Measurements from ENCODE around the gene FAM20C.
A peak's percentile ranks its signal among the peaks of the same experiment; 100 is the strongest.

The FAM20C gene

DNA sequence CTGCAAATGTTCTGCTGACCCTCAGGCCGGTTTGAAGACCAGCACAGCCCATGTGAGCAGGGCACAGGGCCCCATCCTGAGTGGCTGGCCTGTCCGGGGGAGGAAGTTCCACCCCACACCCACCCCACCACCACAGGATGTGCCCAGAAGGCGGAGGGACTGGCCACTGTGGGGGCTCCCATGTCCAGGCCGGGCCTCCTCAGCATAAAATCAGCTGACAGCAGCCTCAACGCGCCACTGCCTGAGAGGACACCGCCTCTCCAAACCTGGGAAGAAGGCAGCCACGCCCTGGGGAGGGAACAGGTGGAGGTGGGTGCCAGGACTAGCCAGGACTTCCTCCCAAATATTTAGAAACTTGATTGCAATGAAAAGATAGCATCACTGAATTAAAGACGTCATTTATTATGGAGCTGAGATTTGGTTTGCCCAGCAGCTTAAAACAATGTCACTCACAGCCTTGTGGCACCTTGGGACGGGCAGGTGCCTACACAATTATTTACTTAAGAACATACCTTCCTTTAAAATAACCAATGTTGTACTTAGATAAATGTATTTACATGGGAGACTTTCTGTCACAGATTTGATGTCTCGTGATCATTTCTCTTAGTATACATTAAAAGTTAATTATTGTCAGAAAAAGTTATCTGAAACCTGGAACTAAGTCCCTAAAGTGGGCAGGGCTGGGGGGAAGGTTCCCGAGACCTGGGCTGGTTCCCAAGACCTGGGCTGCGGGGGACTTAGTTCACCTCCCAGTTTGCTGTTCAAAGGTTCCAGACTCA, 27.3 kb upstream of the FAM20C start:
- peak; percentile 83 for DNase-seq (ENCODE audit: low read depth)
- TF ChIP-seq, protein P1, sequence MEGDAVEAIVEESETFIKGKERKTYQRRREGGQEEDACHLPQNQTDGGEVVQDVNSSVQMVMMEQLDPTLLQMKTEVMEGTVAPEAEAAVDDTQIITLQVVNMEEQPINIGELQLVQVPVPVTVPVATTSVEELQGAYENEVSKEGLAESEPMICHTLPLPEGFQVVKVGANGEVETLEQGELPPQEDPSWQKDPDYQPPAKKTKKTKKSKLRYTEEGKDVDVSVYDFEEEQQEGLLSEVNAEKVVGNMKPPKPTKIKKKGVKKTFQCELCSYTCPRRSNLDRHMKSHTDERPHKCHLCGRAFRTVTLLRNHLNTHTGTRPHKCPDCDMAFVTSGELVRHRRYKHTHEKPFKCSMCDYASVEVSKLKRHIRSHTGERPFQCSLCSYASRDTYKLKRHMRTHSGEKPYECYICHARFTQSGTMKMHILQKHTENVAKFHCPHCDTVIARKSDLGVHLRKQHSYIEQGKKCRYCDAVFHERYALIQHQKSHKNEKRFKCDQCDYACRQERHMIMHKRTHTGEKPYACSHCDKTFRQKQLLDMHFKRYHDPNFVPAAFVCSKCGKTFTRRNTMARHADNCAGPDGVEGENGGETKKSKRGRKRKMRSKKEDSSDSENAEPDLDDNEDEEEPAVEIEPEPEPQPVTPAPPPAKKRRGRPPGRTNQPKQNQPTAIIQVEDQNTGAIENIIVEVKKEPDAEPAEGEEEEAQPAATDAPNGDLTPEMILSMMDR (IDR thresholded peaks at IDR 0.05; ENCODE audit: control insufficient read depth, extremely low read depth, insufficient read depth), result no peak
- H3K4me3 ChIP-seq (ENCODE audit: low read depth, low read length), result no peak overlapping the region

DNA sequence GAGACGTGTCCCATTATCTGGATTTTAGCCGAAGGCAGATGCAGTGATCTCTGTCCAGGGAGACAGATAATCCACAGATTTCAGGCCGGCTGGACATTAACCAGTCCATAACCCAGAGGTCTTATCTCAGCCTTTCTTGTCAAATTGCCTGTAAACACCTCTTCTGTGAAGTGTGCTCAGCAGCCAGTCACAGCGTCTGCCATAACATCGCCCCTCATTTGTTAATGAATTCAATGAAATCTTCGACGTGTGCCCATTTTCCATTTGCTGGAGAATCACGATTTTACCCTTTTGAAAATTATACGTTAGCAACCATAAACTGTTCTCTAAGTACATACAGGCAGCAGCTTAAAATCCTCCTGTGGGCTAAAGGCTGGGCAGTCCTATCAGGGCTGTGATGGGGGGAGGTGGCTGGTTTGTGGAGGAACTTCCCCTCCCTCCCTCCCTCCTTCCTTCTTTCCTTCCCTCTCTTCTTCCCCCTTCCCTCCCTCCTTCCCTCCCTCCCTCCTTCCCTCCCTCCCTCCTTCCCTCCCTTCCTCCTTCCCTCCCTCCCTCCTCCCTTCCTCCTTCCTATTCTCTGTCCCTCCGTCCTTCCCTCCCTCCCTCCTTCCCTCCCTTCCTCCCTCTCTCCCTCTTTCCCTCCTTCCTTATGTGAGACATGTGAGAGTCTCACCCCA, 26.6 kb upstream of the FAM20C start:
- TF ChIP-seq, protein P1 (IDR thresholded peaks at IDR 0.05; ENCODE audit: control insufficient read depth, extremely low read depth, insufficient read depth), result no peak
- no peak overlapping the region for H3K4me3 ChIP-seq (ENCODE audit: low read depth, low read length)
- no peak for DNase-seq (ENCODE audit: low read depth)

DNA sequence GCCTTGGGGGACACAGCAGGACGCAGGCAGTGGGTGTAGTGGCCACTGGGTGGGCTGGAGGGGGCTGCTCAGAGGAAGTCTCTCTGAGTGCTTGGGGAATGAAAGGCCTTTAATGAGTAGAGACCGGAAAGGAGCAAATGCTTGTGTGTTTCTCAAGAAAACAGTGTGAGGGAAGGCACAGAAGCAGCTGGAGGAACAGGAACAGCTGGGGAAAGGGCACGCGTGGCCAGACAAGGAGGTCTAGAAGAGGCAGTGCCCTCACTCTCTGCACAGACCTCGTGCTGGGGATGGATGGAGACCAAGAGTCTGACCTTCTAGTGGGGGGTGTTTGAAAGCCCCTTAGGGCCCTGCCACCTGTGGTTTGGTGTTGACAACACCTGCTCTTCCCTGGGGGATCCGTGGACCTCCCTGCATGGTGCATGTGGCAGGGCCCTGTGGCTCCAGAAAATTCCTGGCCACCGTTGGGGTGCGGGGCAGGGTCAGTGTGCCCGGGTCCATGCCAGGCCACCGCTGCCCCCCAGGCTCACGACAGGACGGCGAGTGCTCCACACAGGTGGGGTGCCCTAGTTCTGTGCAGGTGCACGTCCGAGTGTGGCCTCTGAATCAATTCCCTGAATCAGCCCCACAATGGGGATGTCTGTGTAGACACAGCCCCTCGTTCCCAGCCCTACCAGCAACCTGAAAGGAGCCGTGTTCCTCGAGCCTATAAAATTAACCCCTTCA, 25.9 kb upstream of the FAM20C start:
- DNase-seq (ENCODE audit: low read depth), result no peak
- TF ChIP-seq, protein P1 (IDR thresholded peaks at IDR 0.05; ENCODE audit: control insufficient read depth, extremely low read depth, insufficient read depth), result no peak
- no peak overlapping the region for H3K4me3 ChIP-seq (ENCODE audit: low read depth, low read length)

DNA sequence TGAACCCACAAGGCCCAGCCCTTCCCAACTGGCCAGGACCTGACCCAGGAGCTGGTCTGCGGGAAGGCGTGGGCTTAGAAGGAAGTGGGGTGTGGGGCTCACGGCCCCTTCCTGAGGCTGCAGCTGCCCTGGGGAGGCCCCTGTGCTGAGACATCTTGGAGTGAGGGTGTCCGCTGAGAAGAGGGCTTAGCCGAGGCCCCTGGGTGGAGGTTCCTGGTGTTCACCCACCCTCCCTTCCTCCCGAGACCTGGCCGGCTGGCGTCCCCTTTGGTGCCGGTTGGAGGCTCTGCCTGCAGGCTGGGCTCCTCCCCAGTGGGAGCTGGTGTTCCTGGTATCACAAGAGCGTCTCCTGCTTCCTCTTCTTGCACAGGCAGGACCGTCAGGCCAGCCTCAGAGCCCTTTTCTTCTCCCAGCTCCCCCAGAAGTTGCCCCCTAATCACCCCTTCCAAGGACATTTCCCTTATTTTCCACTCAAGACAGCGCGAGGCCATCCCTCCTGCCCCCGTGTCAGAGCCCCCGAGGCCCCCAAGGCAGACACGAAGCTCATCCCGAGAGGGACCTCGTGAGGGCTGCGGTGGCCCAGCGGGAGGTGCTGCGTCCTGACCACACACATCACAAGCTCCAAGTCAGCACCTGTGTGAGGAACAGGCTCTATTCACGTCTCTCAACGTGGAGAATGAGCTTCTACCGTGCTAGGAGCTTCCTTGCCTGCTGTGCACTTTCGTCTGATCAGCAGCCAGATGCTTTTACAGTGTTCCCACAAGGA, 25.1 kb upstream of the FAM20C start:
- no peak for DNase-seq (ENCODE audit: low read depth)
- TF ChIP-seq, protein P1 (IDR thresholded peaks at IDR 0.05; ENCODE audit: control insufficient read depth, extremely low read depth, insufficient read depth), result no peak

DNA sequence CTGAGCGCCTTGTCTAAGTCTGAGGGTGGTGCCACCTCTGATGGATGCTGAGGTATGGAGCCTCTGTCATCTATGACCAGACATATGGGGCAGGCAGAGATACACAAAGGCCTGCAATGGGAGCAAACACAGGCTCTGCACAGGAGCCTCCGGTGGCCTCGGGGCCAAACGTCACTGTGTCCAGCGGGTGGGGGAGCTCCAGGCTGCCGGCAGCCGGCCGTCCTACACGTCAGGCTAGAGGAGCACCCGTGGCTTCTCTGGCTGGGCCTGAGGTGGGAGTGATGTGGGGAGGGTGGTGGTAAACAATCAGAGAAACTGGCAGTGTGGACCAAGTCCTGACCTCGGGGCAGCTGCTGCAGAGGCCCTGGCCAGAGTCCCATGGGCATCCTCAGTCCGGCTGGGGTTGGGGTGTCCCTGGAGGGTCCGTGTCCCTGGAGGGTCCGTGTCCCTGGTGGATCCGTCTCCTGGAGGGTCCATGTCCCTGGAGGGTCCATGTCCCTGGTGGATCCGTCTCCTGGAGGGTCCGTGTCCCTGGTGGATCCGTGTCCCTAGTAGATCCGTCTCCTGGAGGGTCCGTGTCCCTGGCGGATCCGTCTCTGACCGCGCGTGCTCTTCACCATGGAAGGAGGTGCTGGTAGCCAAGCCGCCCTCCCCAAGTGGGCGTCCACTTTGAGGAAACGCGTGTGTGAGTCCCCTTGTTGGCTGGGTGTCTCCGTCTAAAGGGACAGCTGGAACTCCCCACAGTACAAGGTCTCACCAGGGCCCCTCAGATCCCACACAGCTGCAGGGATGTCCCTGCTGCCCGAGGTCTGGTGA, 24.2 kb upstream of the FAM20C start:
- H3K4me3 ChIP-seq (ENCODE audit: low read depth, low read length), result no peak overlapping the region
- no peak for DNase-seq (ENCODE audit: low read depth)
- TF ChIP-seq, protein P1 (IDR thresholded peaks at IDR 0.05; ENCODE audit: control insufficient read depth, extremely low read depth, insufficient read depth), result no peak

More for the DNA sequence above, 25.1 kb upstream of the FAM20C start:
- H3K4me3 ChIP-seq (ENCODE audit: low read depth, low read length), result no peak overlapping the region

Data from LNCaP clone FGC (cell line).